Measurements from ENCODE around the gene CELSR1. TPM values are rescaled to one million over a fixed set of nuclear protein-coding genes. Genes with fewer than 3 reads are reported as not detected.

CELSR1 gene
- total RNA-seq, 1 experiment from 2014 or later: 14.2 TPM

DNA sequence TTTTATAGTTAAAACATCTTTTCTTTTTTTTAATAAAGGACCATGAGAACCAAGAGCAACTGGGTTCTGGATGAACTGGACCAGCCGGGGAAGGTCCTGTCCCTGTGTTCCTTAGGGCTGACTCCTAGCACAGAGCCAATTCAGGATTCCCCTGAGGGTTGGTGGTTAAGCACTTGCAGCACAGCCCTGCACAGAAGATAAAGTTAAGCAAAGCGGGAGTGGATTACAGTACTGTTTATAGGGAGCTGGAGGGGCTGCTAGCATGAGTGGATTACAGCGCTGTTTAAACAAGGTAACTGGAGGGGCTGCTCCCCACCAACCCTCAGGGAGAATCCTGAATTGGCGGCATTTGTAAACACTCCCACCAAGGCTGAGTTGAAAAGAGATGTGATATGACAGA lies 90.6 kb downstream of the CELSR1 start:
- no peak overlapping the region for H2AFZ ChIP-seq (ENCODE audit: low read length)
- H3K79me2 ChIP-seq (ENCODE audit: low read length): no peaks in the 10 kb centered on the region
- no peak for DNase-seq
- no peak for TF ChIP-seq EZH2phosphoT487 (IDR thresholded peaks at IDR 0.05; ENCODE audit: borderline replicate concordance, low read length)
- TF ChIP-seq, protein P1, sequence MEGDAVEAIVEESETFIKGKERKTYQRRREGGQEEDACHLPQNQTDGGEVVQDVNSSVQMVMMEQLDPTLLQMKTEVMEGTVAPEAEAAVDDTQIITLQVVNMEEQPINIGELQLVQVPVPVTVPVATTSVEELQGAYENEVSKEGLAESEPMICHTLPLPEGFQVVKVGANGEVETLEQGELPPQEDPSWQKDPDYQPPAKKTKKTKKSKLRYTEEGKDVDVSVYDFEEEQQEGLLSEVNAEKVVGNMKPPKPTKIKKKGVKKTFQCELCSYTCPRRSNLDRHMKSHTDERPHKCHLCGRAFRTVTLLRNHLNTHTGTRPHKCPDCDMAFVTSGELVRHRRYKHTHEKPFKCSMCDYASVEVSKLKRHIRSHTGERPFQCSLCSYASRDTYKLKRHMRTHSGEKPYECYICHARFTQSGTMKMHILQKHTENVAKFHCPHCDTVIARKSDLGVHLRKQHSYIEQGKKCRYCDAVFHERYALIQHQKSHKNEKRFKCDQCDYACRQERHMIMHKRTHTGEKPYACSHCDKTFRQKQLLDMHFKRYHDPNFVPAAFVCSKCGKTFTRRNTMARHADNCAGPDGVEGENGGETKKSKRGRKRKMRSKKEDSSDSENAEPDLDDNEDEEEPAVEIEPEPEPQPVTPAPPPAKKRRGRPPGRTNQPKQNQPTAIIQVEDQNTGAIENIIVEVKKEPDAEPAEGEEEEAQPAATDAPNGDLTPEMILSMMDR (conservative IDR thresholded peaks at IDR 0.05; ENCODE audit: low read depth, low read length): no peak
- TF ChIP-seq EZH2 (IDR thresholded peaks at IDR 0.05; ENCODE audit: low read length, unreplicated experiment): no peak
- no peak overlapping the region for H3K4me3 ChIP-seq (ENCODE audit: low read length)
- ChIA-PET CTCF (no interaction called here), POLR2A (ENCODE audit: unreplicated experiment) (no interaction called here)
- H3K36me3 ChIP-seq (ENCODE audit: low read depth, low read length): no peaks in the 10 kb centered on the region
- no peaks in the 10 kb centered on the region for H3K9me3 ChIP-seq (ENCODE audit: low read length)
- no peaks in the 10 kb centered on the region for H3F3A ChIP-seq (ENCODE audit: low read length, unreplicated experiment)
- no peaks in the 10 kb centered on the region for H3K9me2 ChIP-seq (replicated peaks; ENCODE audit: low read length)
- H4K20me1 ChIP-seq (ENCODE audit: low read length): no peaks in the 10 kb centered on the region
- no peaks in the 10 kb centered on the region for H3K27me3 ChIP-seq (ENCODE audit: low read length)
- ATAC-seq: no peak
- intact Hi-C loops (cut with micrococcal nuclease): no loop called here
- H3K27ac ChIP-seq (ENCODE audit: low read length): no peak overlapping the region
- H3K4me2 ChIP-seq (ENCODE audit: low read length): no peak overlapping the region
- H3K9ac ChIP-seq (ENCODE audit: low read length): no peak overlapping the region
- peaks cover 11% of the 10 kb centered on the region for H3K4me1 ChIP-seq (ENCODE audit: insufficient read depth, low read length)
- no TSS peak for BruUV-seq (replicated peaks)

DNA sequence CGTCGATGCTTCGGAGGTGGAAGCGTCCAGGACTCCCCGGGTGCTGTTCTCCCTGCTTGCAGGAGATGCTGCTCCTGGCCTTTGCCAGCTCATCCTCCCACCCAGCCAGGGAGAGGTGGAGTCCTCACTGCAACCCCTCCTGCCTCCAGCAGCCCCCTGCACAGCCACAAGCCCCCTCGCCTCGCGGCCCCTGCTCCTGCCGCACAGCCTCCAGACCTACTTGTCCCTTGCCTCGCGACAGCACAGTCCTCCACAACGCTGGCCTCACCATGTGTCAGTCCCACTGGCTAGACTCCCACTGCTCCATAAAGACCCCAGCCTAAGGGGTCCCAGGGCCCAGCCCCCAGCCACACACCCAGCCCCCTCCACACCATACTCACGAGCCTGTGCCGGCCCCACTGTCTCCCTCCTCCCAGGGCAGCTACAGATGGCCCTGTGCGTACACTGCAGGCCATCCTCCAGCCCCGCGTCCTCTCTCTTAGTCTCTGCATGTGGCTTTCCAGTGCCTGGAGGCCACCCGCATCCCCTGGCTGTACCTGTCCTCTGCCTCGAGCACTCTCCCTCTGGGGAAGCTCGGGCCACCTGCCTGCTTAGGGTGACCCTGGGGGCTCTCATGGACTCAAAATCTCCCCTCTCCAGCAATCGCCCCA lies 91.5 kb downstream of the CELSR1 start:
- TF ChIP-seq EZH2phosphoT487 (IDR thresholded peaks at IDR 0.05; ENCODE audit: borderline replicate concordance, low read length) (no peak), EZH2 (IDR thresholded peaks at IDR 0.05; ENCODE audit: low read length, unreplicated experiment) (no peak)
- TF ChIP-seq, protein P1 (conservative IDR thresholded peaks at IDR 0.05; ENCODE audit: low read depth, low read length): no peak
- Histone ChIP-seq H3K9me2 (replicated peaks; ENCODE audit: low read length) (no peaks in the 10 kb centered on the region), H3K27me3 (ENCODE audit: low read length) (no peaks in the 10 kb centered on the region), H3K4me1 (ENCODE audit: insufficient read depth, low read length) (peaks cover 3% of the 10 kb centered on the region), H3K4me2 (ENCODE audit: low read length) (no peak overlapping the region), H2AFZ (ENCODE audit: low read length) (no peak overlapping the region), H3F3A (ENCODE audit: low read length, unreplicated experiment) (no peaks in the 10 kb centered on the region), H3K36me3 (ENCODE audit: low read depth, low read length) (no peaks in the 10 kb centered on the region), H3K9me3 (ENCODE audit: low read length) (no peaks in the 10 kb centered on the region), H3K4me3 (ENCODE audit: low read length) (no peak overlapping the region), H3K79me2 (ENCODE audit: low read length) (no peaks in the 10 kb centered on the region), H3K27ac (ENCODE audit: low read length) (no peak overlapping the region), H3K9ac (ENCODE audit: low read length) (no peak overlapping the region), H4K20me1 (ENCODE audit: low read length) (no peaks in the 10 kb centered on the region)
- DNase-seq (no peak), ATAC-seq (no peak)
- ChIA-PET CTCF (no interaction called here), POLR2A (ENCODE audit: unreplicated experiment) (no interaction called here)
- no TSS peak for BruUV-seq (replicated peaks)
- intact Hi-C loops (cut with micrococcal nuclease): no loop called here

- H3K9me2 ChIP-seq (replicated peaks; ENCODE audit: low read length): no peaks in the 10 kb centered on the region
- ChIA-PET CTCF (no interaction called here), POLR2A (ENCODE audit: unreplicated experiment) (no interaction called here)
- H3K79me2 ChIP-seq (ENCODE audit: low read length): no peaks in the 10 kb centered on the region
- H3K9ac ChIP-seq (ENCODE audit: low read length): no peak overlapping the region
- H3K27ac ChIP-seq (ENCODE audit: low read length): no peak overlapping the region
- H4K20me1 ChIP-seq (ENCODE audit: low read length): no peaks in the 10 kb centered on the region
- DNase-seq (no peak), ATAC-seq (peak; percentile 56)
- H3K4me1 ChIP-seq (ENCODE audit: insufficient read depth, low read length): no peaks in the 10 kb centered on the region
- no peak overlapping the region for H3K4me3 ChIP-seq (ENCODE audit: low read length)
- no TSS peak for BruUV-seq (replicated peaks)
- H3K4me2 ChIP-seq (ENCODE audit: low read length): no peak overlapping the region
- intact Hi-C loops (cut with micrococcal nuclease): no loop called here
- H3K9me3 ChIP-seq (ENCODE audit: low read length): no peaks in the 10 kb centered on the region
- H3K36me3 ChIP-seq (ENCODE audit: low read depth, low read length): no peaks in the 10 kb centered on the region
- H3K27me3 ChIP-seq (ENCODE audit: low read length): no peaks in the 10 kb centered on the region
- no peaks in the 10 kb centered on the region for H3F3A ChIP-seq (ENCODE audit: low read length, unreplicated experiment)
- H2AFZ ChIP-seq (ENCODE audit: low read length): no peak overlapping the region
- TF ChIP-seq, protein P1 (conservative IDR thresholded peaks at IDR 0.05; ENCODE audit: low read depth, low read length): peak; percentile 26; the same call in 1 of the 2 replicates
- TF ChIP-seq EZH2 (IDR thresholded peaks at IDR 0.05; ENCODE audit: low read length, unreplicated experiment): no peak
- TF ChIP-seq EZH2phosphoT487 (IDR thresholded peaks at IDR 0.05; ENCODE audit: borderline replicate concordance, low read length): no peak
Observed at GRCh38 chr22:46444390-46444854, 93.0 kb downstream of the CELSR1 start.

Data from PC-3 (cell line).